Measurements from ENCODE around the gene MED15. TPM values are rescaled to one million over a fixed set of nuclear protein-coding genes. Genes with fewer than 3 reads are reported as not detected.
"Not testable (repeated sequence)": the region's sequence is repeated elsewhere in the genome, so short reads cannot be mapped to it uniquely, and the experiment has no call there.

MED15 gene
- total RNA-seq, 1 donor from 2014 or later: 83.6 TPM

GRCh38 chr22:20466659-20467379 is 40.6 kb upstream of the MED15 start:
- no peak for DNase-seq
- Mint-ChIP-seq H3K9me3 (ENCODE audit: unreplicated experiment) (peaks cover 9% of the 10 kb centered on the region), H3K4me3 (ENCODE audit: unreplicated experiment) (no peak overlapping the region), H3K27me3 (ENCODE audit: unreplicated experiment) (peaks cover 2% of the 10 kb centered on the region), H3K4me1 (ENCODE audit: low read depth, unreplicated experiment) (peaks cover 30% of the 10 kb centered on the region), H3K27ac (ENCODE audit: unreplicated experiment) (no peak overlapping the region), H3K36me3 (ENCODE audit: unreplicated experiment) (no peaks in the 10 kb centered on the region)
- TF ChIP-seq CTCF (IDR thresholded peaks at IDR 0.05; ENCODE audit: partially characterized antibody, unreplicated experiment): no peak

GRCh38 chr22:20469110-20469868 is 38.1 kb upstream of the MED15 start:
- Mint-ChIP-seq H3K27ac (ENCODE audit: unreplicated experiment) (peak overlapping the region; percentile 52), H3K36me3 (ENCODE audit: unreplicated experiment) (no peaks in the 10 kb centered on the region), H3K4me3 (ENCODE audit: unreplicated experiment) (peak overlapping the region; percentile 30), H3K9me3 (ENCODE audit: unreplicated experiment) (peaks cover 5% of the 10 kb centered on the region), H3K27me3 (ENCODE audit: unreplicated experiment) (peaks cover 2% of the 10 kb centered on the region), H3K4me1 (ENCODE audit: low read depth, unreplicated experiment) (peaks cover 19% of the 10 kb centered on the region)
- TF ChIP-seq CTCF (IDR thresholded peaks at IDR 0.05; ENCODE audit: partially characterized antibody, unreplicated experiment): no peak
- no peak for DNase-seq

- H3K4me3 Mint-ChIP-seq (ENCODE audit: unreplicated experiment); DNase-seq; H3K27ac Mint-ChIP-seq (ENCODE audit: unreplicated experiment); H3K9me3 Mint-ChIP-seq (ENCODE audit: unreplicated experiment); H3K36me3 Mint-ChIP-seq (ENCODE audit: unreplicated experiment); H3K27me3 Mint-ChIP-seq (ENCODE audit: unreplicated experiment): not testable (repeated sequence)
- H3K4me1 Mint-ChIP-seq (ENCODE audit: low read depth, unreplicated experiment): peaks cover 19% of the 10 kb centered on the region
Observed at GRCh38 chr22:20470525-20470924, 36.9 kb upstream of the MED15 start.

- peaks cover 2% of the 10 kb centered on the region for H3K27me3 Mint-ChIP-seq (ENCODE audit: unreplicated experiment)
- no peak for DNase-seq
- no peak overlapping the region for H3K27ac Mint-ChIP-seq (ENCODE audit: unreplicated experiment)
- H3K4me1 Mint-ChIP-seq (ENCODE audit: low read depth, unreplicated experiment): peaks cover 19% of the 10 kb centered on the region
- TF ChIP-seq CTCF (IDR thresholded peaks at IDR 0.05; ENCODE audit: partially characterized antibody, unreplicated experiment): no peak
- no peaks in the 10 kb centered on the region for H3K36me3 Mint-ChIP-seq (ENCODE audit: unreplicated experiment)
- H3K4me3 Mint-ChIP-seq (ENCODE audit: unreplicated experiment): no peak overlapping the region
- peaks cover 5% of the 10 kb centered on the region for H3K9me3 Mint-ChIP-seq (ENCODE audit: unreplicated experiment)
Observed at GRCh38 chr22:20471126-20471833, 36.1 kb upstream of the MED15 start.

- peaks cover 12% of the 10 kb centered on the region for H3K4me1 Mint-ChIP-seq (ENCODE audit: low read depth, unreplicated experiment)
- H3K27ac Mint-ChIP-seq (ENCODE audit: unreplicated experiment): no peak overlapping the region
- H3K27me3 Mint-ChIP-seq (ENCODE audit: unreplicated experiment): no peaks in the 10 kb centered on the region
- no peaks in the 10 kb centered on the region for H3K36me3 Mint-ChIP-seq (ENCODE audit: unreplicated experiment)
- H3K9me3 Mint-ChIP-seq (ENCODE audit: unreplicated experiment): peaks cover 1% of the 10 kb centered on the region
- no peak overlapping the region for H3K4me3 Mint-ChIP-seq (ENCODE audit: unreplicated experiment)
- no peak for TF ChIP-seq CTCF (IDR thresholded peaks at IDR 0.05; ENCODE audit: partially characterized antibody, unreplicated experiment)
- no peak for DNase-seq
Observed at GRCh38 chr22:20472629-20473442, 34.6 kb upstream of the MED15 start.
